ENCODE measurements around the gene MSH3.
A peak's percentile ranks its signal among the peaks of the same experiment; 100 is the strongest.

The MSH3 gene

GRCh38 chr5:80676706-80677105 is 22.3 kb downstream of the MSH3 start (continued):
- TF ChIP-seq BCL11A (tag by site-specific recombination; IDR thresholded peaks at IDR 0.05; ENCODE audit: low read depth) = no peak
- TF ChIP-seq ZNF18 (tag by site-specific recombination; IDR thresholded peaks at IDR 0.05) = no peak

- Histone ChIP-seq H3K36me3 (ENCODE audit: control insufficient read depth in 2 of 2, insufficient read depth in 1 of 2, low read length in 2 of 2) (peaks cover 0 to 12% of the 10 kb centered on the region in 2 experiments; a peak in 2 of 3 replicates), H3K27ac (ENCODE audit: extremely low read depth, low read depth, low read length) (no peak overlapping the region), H3K4me1 (ENCODE audit: control insufficient read depth, insufficient read depth, low read length) (no peaks in the 10 kb centered on the region), H3K9me3 (ENCODE audit: control insufficient read depth, insufficient read depth, low read depth, low read length) (no peaks in the 10 kb centered on the region), H3K4me3 (ENCODE audit: low read depth, low read length) (no peak overlapping the region)
- CTCF ChIA-PET = interaction anchor here (0.6 to 2.9 kb wide), 12 partner anchors 10 to 1539 kb away, joined by 3 to 15 read pairs (median 4); no protein-coding TSS in a partner anchor
- POLR2A ChIA-PET = no interaction called here
- TF ChIP-seq ZNF146 (tag by site-specific recombination; IDR thresholded peaks at IDR 0.05) (no peak), KLF16 (tag by site-specific recombination; IDR thresholded peaks at IDR 0.05) (no peak), HOXC10 (CRISPR knock-in tag; IDR thresholded peaks at IDR 0.05) (no peak), ZNF654 (tag by site-specific recombination; IDR thresholded peaks at IDR 0.05; ENCODE audit: low read depth) (peak; percentile 62), FEZF1 (tag by site-specific recombination; IDR thresholded peaks at IDR 0.05) (no peak), ZNF785 (tag by site-specific recombination; IDR thresholded peaks at IDR 0.05) (no peak), ZNF513 (tag by site-specific recombination; IDR thresholded peaks at IDR 0.05) (no peak), PATZ1 (tag by site-specific recombination; IDR thresholded peaks at IDR 0.05) (no peak)
Observed at GRCh38 chr5:80686757-80687156, 32.3 kb downstream of the MSH3 start.

- ChIA-PET CTCF (interaction anchor here (0.6 to 2.2 kb wide), 5 partner anchors 16 to 1537 kb away, joined by 3 to 8 read pairs (median 6); no protein-coding TSS in a partner anchor), POLR2A (no interaction called here)
- H3K9me3 ChIP-seq (ENCODE audit: control insufficient read depth, insufficient read depth, low read depth, low read length) = no peaks in the 10 kb centered on the region
- no peaks in the 10 kb centered on the region; a peak in 1 of 3 replicates for H3K36me3 ChIP-seq (ENCODE audit: control insufficient read depth in 2 of 2, insufficient read depth in 1 of 2, low read length in 2 of 2)
- no peak overlapping the region for H3K27ac ChIP-seq (ENCODE audit: extremely low read depth, low read depth, low read length)
- TF ChIP-seq ZNF19 (tag by site-specific recombination; IDR thresholded peaks at IDR 0.05; ENCODE audit: low read depth) (no peak), TCF7L2 (IDR thresholded peaks at IDR 0.05; ENCODE audit: borderline replicate concordance, low read depth, low read length) (no peak), ZNF350 (tag by site-specific recombination; IDR thresholded peaks at IDR 0.05) (no peak), ZNF18 (tag by site-specific recombination; IDR thresholded peaks at IDR 0.05) (no peak), ZNF830 (tag by site-specific recombination; IDR thresholded peaks at IDR 0.05; ENCODE audit: low read depth) (no peak), ZNF426 (tag by site-specific recombination; IDR thresholded peaks at IDR 0.05) (no peak), ZNF324 (tag by site-specific recombination; IDR thresholded peaks at IDR 0.05) (no peak), ZSCAN30 (tag by site-specific recombination; IDR thresholded peaks at IDR 0.05) (no peak), ZNF112 (tag by site-specific recombination; IDR thresholded peaks at IDR 0.05) (no peak), YY2 (tag by site-specific recombination; IDR thresholded peaks at IDR 0.05) (no peak), ZSCAN18 (tag by site-specific recombination; IDR thresholded peaks at IDR 0.05) (no peak), ZNF121 (tag by site-specific recombination; IDR thresholded peaks at IDR 0.05) (no peak)
- H3K4me1 ChIP-seq (ENCODE audit: control insufficient read depth, insufficient read depth, low read length) = no peaks in the 10 kb centered on the region
- no peak overlapping the region for H3K4me3 ChIP-seq (ENCODE audit: low read depth, low read length)
Observed at GRCh38 chr5:80688648-80689420, 34.4 kb downstream of the MSH3 start.

Measured in HEK293 (cell line).